ENCODE data around the gene ZEB2.

Gene ZEB2

GRCh38 chr2:144339048-144339447 is 180.9 kb downstream of the ZEB2 start:
- no peak for DNase-seq

GRCh38 chr2:144334551-144334950 is 185.4 kb downstream of the ZEB2 start:
- DNase-seq = no peak
